Ovary (tissue), 9 donors: ENCODE results near the gene POLR3H. TPM values are rescaled to one million over a fixed set of nuclear protein-coding genes. Genes with fewer than 3 reads are reported as not detected.
"Not testable (repeated sequence)": the region's sequence is repeated elsewhere in the genome, so short reads cannot be mapped to it uniquely, and the experiment has no call there.

ENCODE experiments used
- DNase-seq, 5 donors: peaks; one replicate each; pipeline ENCODE4 v3.0.0-alpha.2; 2019 to 2020
- H3K27ac ChIP-seq, 2 donors: fragments of 200-600 bp; one replicate each; pipeline versions ENCODE4 v1.5.1 to v1.8.0; 2019 to 2022
- H3K27me3 ChIP-seq: fragments of 200-600 bp; one replicate; pipeline ENCODE4 v1.8.0; 2022
- H3K36me3 ChIP-seq: fragments of 200-600 bp; sonication (generic); one replicate; pipeline ENCODE4 v1.5.1; 2019
- H3K4me1 ChIP-seq: one replicate; pipeline ENCODE4 v1.8.1; 2013; ENCODE audit warnings: mild to moderate bottlenecking, moderate library complexity; ENCODE audit not compliant: insufficient read depth
- H3K4me3 ChIP-seq: fragments of 200-600 bp; sonication (generic); one replicate; pipeline ENCODE4 v1.5.1; 2017
- H3K9me3 ChIP-seq, 2 donors: fragments of 200-600 bp in 1 of 2; sonication (generic) in 1 of 2; one replicate each; pipeline versions ENCODE4 v1.5.1 to v1.8.1; 2013 to 2019; ENCODE audit warnings: mild to moderate bottlenecking in 1 of 2, moderate library complexity in 1 of 2
- CTCF ChIP-seq, 3 donors: fragments of 450-650 bp in 2 of 3; fragments of 200-600 bp in 1 of 3; IDR thresholded peaks; one replicate each; pipeline versions ENCODE4 v1.5.1 to v1.8.0; 2016 to 2022; ENCODE audit warnings: antibody characterized with exemption in 3 of 3, mild to moderate bottlenecking in 1 of 3
- EP300 ChIP-seq: sonication (generic); formaldehyde crosslinking; IDR thresholded peaks from one replicate; pipeline ENCODE4 v1.6.1; 2017; ENCODE audit warnings: antibody characterized with exemption
- POLR2A ChIP-seq: fragments of 450-650 bp; IDR thresholded peaks from one replicate; pipeline ENCODE4 v1.6.1; 2017; ENCODE audit warnings: antibody characterized with exemption, mild to moderate bottlenecking, moderate library complexity
- WGBS, 3 donors: extraction: QIAGEN DNeasy Blood & Tissue Kit in 1 of 3; methylation state at CpG; one replicate each; pipeline versions ENCODE4 v1.1.5 to v1.1.7; 2013 to 2017; 5-methylcytosine and 5-hydroxymethylcytosine counted together
- intact Hi-C, 4 donors: fragments of 100-400 bp; cut with DNase I; formaldehyde crosslinking; loops; one replicate each; pipeline versions ENCODE4 v1.11.0 to v1.15.1; 2022 to 2023
- polyA plus RNA-seq, 2 donors: library from polyadenylated mRNA; stranded (reverse); fragments of 200-250 nt in 1 of 2; fragments of 350-450 nt in 1 of 2; fragmentation: Illumina TruSeq in 1 of 2; extraction: RNeasy Lipid Tissue Mini Kit (QIAGEN cat#74804) in 1 of 2; gene quantifications; one replicate each; pipeline ENCODE4 v1.2.3, GENCODE V29; 2013 to 2014
- total RNA-seq, 7 donors: library from RNA; depleted of rRNA in 2 of 7; stranded (reverse); fragments of >200 nt in 2 of 7; fragmentation: NEBNext Ultra II Directional in 3 of 7; extraction: Animal tissue kit (Norgen Biotek cat#: 25700) in 3 of 7; gene quantifications; one replicate each; pipeline versions ENCODE4 v1.1.0 to v1.2.4, GENCODE V29; 2016 to 2023
- donor health status: DM: no; HTN: no; CAD: no; lungs with moderate emphysema.
- donor health status: DM: no; HTN: no; CAD: no.
- donor health status: Bipolar disorder and iron deficiency.
- donor health status: DM: yes; HTN: yes; CAD: no.
- donor health status: DM: no; HTN: no; CAD: no.
- donor health status: DM: yes; HTN: yes; CAD: no.

Gene POLR3H
- total and polyA plus RNA-seq, 9 donors, result 15.7 to 84.6 (median 49.6) TPM

GRCh38 chr22:41560095-41560471 lies 15.8 kb upstream of the POLR3H start:
- Histone ChIP-seq H3K36me3 (no peaks in the 10 kb centered on the region), H3K27me3 (no peaks in the 10 kb centered on the region), H3K9me3 (no peaks in the 10 kb centered on the region), H3K4me1 (peaks cover 30% of the 10 kb centered on the region), H3K4me3 (peak overlapping the region; percentile 61), H3K27ac (peak overlapping the region; percentile 77 to 98)
- 12 to 15% (median 13%) methylated on average over 6 of the region's 6 CpGs for WGBS, 3 donors
- TF ChIP-seq CTCF (IDR thresholded peaks at IDR 0.05), result no peak
- TF ChIP-seq POLR2A, result no peak
- no peak for TF ChIP-seq EP300
- intact Hi-C loops, result no loop called here
- peak in 3 of 5 donors; percentile 62 to 72 (median 64) for DNase-seq

GRCh38 chr22:41558241-41558630 lies 14.0 kb upstream of the POLR3H start:
- H3K9me3 ChIP-seq, H3K4me3 ChIP-seq, H3K36me3 ChIP-seq, H3K27me3 ChIP-seq, intact Hi-C loops, DNase-seq: not testable (repeated sequence)
- peaks cover 24% of the 10 kb centered on the region for H3K4me1 ChIP-seq
- WGBS, 3 donors, result 70 to 75% (median 71%) methylated on average over 13 of the region's 13 CpGs
- peak overlapping the region; percentile 75 to 98 for H3K27ac ChIP-seq

- Histone ChIP-seq H3K4me1 (peaks cover 20% of the 10 kb centered on the region), H3K36me3 (no peaks in the 10 kb centered on the region), H3K4me3 (no peak overlapping the region), H3K27me3 (no peaks in the 10 kb centered on the region), H3K27ac (peak overlapping the region; percentile 75 to 98), H3K9me3 (no peaks in the 10 kb centered on the region)
- DNase-seq, result peak; percentile 94 to 97 (median 95)
- intact Hi-C loops, result no loop called here
- WGBS, 3 donors, result 12 to 20% (median 17%) methylated on average over 19 of the region's 19 CpGs
- TF ChIP-seq CTCF (IDR thresholded peaks at IDR 0.05) (peak in 2 of 3 donors; percentile 23 to 29), EP300 (no peak), POLR2A (no peak)
Measured at GRCh38 chr22:41557401-41558240, 13.4 kb upstream of the POLR3H start.

GRCh38 chr22:41556561-41556960 lies 12.3 kb upstream of the POLR3H start:
- peak overlapping the region; percentile 26 to 98 for H3K27ac ChIP-seq
- H3K4me1 ChIP-seq, result peaks cover 16% of the 10 kb centered on the region
- H3K36me3 ChIP-seq, result no peaks in the 10 kb centered on the region
- no peaks in the 10 kb centered on the region for H3K9me3 ChIP-seq
- intact Hi-C loops, result no loop called here
- DNase-seq, result no peak
- 62 to 82% (median 67%) methylated on average over 10 of the region's 10 CpGs for WGBS, 3 donors
- no peak overlapping the region for H3K4me3 ChIP-seq
- no peak for TF ChIP-seq CTCF (IDR thresholded peaks at IDR 0.05)
- no peak for TF ChIP-seq EP300
- no peak for TF ChIP-seq POLR2A
- no peaks in the 10 kb centered on the region for H3K27me3 ChIP-seq

GRCh38 chr22:41555325-41555982 lies 11.2 kb upstream of the POLR3H start:
- TF ChIP-seq EP300 (no peak), POLR2A (no peak), CTCF (IDR thresholded peaks at IDR 0.05) (no peak)
- intact Hi-C loops, result no loop called here
- H3K4me3 ChIP-seq, result no peak overlapping the region
- H3K9me3 ChIP-seq, result no peaks in the 10 kb centered on the region
- WGBS, 3 donors, result 23 to 36% (median 31%) methylated on average over 7 of the region's 7 CpGs
- peaks cover 16% of the 10 kb centered on the region for H3K4me1 ChIP-seq
- H3K36me3 ChIP-seq, result no peaks in the 10 kb centered on the region
- no peaks in the 10 kb centered on the region for H3K27me3 ChIP-seq
- DNase-seq, result peak in 4 of 5 donors; percentile 63 to 77 (median 68)
- peak overlapping the region in 1 of 2 donors; percentile 98 for H3K27ac ChIP-seq
